MCF 10A (cell line): Measurements from ENCODE around the gene WWOX. TPM values are rescaled to one million over a fixed set of nuclear protein-coding genes. Genes with fewer than 3 reads are reported as not detected.

Experiments used
- BruUV-seq: library from RNA; stranded (reverse); fragments of 400-500 nt; replicated peaks from 2 replicates; lab custom pipeline; 2021; lab: Mats Ljungman, UMichigan
- CTCF ChIA-PET: fragments of 300-600 bp; sonication (Branson Sonifier 250); formaldehyde crosslinking; extraction: SDS; loops from one replicate; lab custom pipeline; 2021; ENCODE audit warnings: antibody characterized with exemption, inconsistent platforms; lab: Yijun Ruan, JAX
- POLR2A ChIA-PET: fragments of 300-600, 350-650 bp; sonication (Branson Sonifier 250); formaldehyde crosslinking; extraction: SDS; loops from one replicate; lab custom pipeline; 2020; ENCODE audit warnings: antibody characterized with exemption, inconsistent platforms; lab: Yijun Ruan, JAX
- DNase-seq: peaks from one replicate; pipeline ENCODE4 v3.0.0-alpha.2; 2018; ENCODE audit not compliant: unreplicated experiment
- H3K27ac Mint-ChIP-seq: one replicate; pipeline ENCODE4 v1.8.0; 2022; ENCODE audit warnings: mild to moderate bottlenecking, low read depth, mixed read lengths; ENCODE audit not compliant: unreplicated experiment
- H3K27me3 Mint-ChIP-seq: one replicate; pipeline ENCODE4 v1.8.0; 2022; ENCODE audit warnings: mixed read lengths; ENCODE audit not compliant: insufficient read depth, unreplicated experiment
- H3K36me3 Mint-ChIP-seq: one replicate; pipeline ENCODE4 v1.8.0; 2022; ENCODE audit warnings: mild to moderate bottlenecking, moderate library complexity, mixed read lengths; ENCODE audit not compliant: insufficient read depth, unreplicated experiment
- H3K4me1 Mint-ChIP-seq: one replicate; pipeline ENCODE4 v1.8.0; 2022; ENCODE audit warnings: mixed read lengths; ENCODE audit not compliant: insufficient read depth, unreplicated experiment
- H3K4me3 Mint-ChIP-seq: one replicate; pipeline ENCODE4 v1.8.0; 2022; ENCODE audit warnings: mild to moderate bottlenecking, moderate library complexity, mixed read lengths; ENCODE audit not compliant: unreplicated experiment
- H3K9me3 Mint-ChIP-seq: one replicate; pipeline ENCODE4 v1.8.0; 2022; ENCODE audit warnings: mixed read lengths; ENCODE audit not compliant: unreplicated experiment
- CTCF ChIP-seq: fragments of 200-600 bp; IDR thresholded peaks from one replicate; pipeline ENCODE4 v1.8.0; 2022; ENCODE audit warnings: antibody characterized with exemption, mild to moderate bottlenecking; ENCODE audit not compliant: unreplicated experiment
- intact Hi-C: fragments of 100-400 bp; cut with micrococcal nuclease; formaldehyde crosslinking; loops from 2 replicates; pipeline ENCODE4 v1.14.1; 2022
- total RNA-seq: library from RNA; stranded (reverse); gene quantifications from 2 replicates; pipeline ENCODE4 v1.2.3, GENCODE V29; 2022

The WWOX gene
- total RNA-seq, 1 experiment from 2014 or later: 18.1 TPM

GRCh38 chr16:79018650-79019429, 919.4 kb downstream of the WWOX start:
- TF ChIP-seq CTCF: no peak
- no peak overlapping the region for H3K27ac Mint-ChIP-seq
- H3K4me3 Mint-ChIP-seq: no peak overlapping the region
- no peaks in the 10 kb centered on the region for H3K36me3 Mint-ChIP-seq
- ChIA-PET POLR2A (no interaction called here), CTCF (interaction anchor here (0.6 to 0.9 kb wide), 3 partner anchors 24 to 777 kb away, joined by 3 to 4 read pairs (median 3); no protein-coding TSS in a partner anchor)
- no peaks in the 10 kb centered on the region for H3K4me1 Mint-ChIP-seq
- no peaks in the 10 kb centered on the region for H3K9me3 Mint-ChIP-seq
- intact Hi-C loops: no loop called here
- BruUV-seq: no TSS peak
- no peaks in the 10 kb centered on the region for H3K27me3 Mint-ChIP-seq
- no peak for DNase-seq

- intact Hi-C loops: no loop called here
- Mint-ChIP-seq H3K9me3 (no peaks in the 10 kb centered on the region), H3K4me3 (no peak overlapping the region), H3K4me1 (no peaks in the 10 kb centered on the region), H3K36me3 (no peaks in the 10 kb centered on the region), H3K27ac (no peak overlapping the region), H3K27me3 (no peaks in the 10 kb centered on the region)
- no peak for DNase-seq
- TF ChIP-seq CTCF: no peak
- no TSS peak for BruUV-seq
- POLR2A ChIA-PET: no interaction called here
- CTCF ChIA-PET: interaction anchor here (0.6 to 1.3 kb wide), 4 partner anchors 23 to 1016 kb away, joined by 3 to 4 read pairs (median 3); no protein-coding TSS in a partner anchor
Observed at GRCh38 chr16:79019431-79019830, 920.0 kb downstream of the WWOX start.

- no TSS peak for BruUV-seq
- POLR2A ChIA-PET: no interaction called here
- CTCF ChIA-PET: interaction anchor here (0.6 to 1.5 kb wide), 4 partner anchors 18 to 1504 kb away, joined by 3 to 6 read pairs (median 3); no protein-coding TSS in a partner anchor
- Mint-ChIP-seq H3K27ac (no peak overlapping the region), H3K36me3 (no peaks in the 10 kb centered on the region), H3K4me1 (no peaks in the 10 kb centered on the region), H3K4me3 (no peak overlapping the region), H3K27me3 (no peaks in the 10 kb centered on the region), H3K9me3 (no peaks in the 10 kb centered on the region)
- DNase-seq: no peak
- intact Hi-C loops: no loop called here
- TF ChIP-seq CTCF: no peak
Observed at GRCh38 chr16:79021991-79022630, 922.7 kb downstream of the WWOX start.

- intact Hi-C loops: no loop called here
- no TSS peak for BruUV-seq
- CTCF ChIA-PET: interaction anchor here (0.7 kb wide), 1 partner anchor 10 kb away, joined by 3 read pairs; no protein-coding TSS in a partner anchor
- H3K27me3 Mint-ChIP-seq: no peaks in the 10 kb centered on the region
- no peaks in the 10 kb centered on the region for H3K4me1 Mint-ChIP-seq
- DNase-seq: no peak
- H3K9me3 Mint-ChIP-seq: no peaks in the 10 kb centered on the region
- no peak overlapping the region for H3K4me3 Mint-ChIP-seq
- no peak for TF ChIP-seq CTCF
- POLR2A ChIA-PET: no interaction called here
- no peak overlapping the region for H3K27ac Mint-ChIP-seq
- H3K36me3 Mint-ChIP-seq: no peaks in the 10 kb centered on the region
Observed at GRCh38 chr16:79026117-79026516, 926.7 kb downstream of the WWOX start.
